ACHN (cell line): Measurements from ENCODE around the gene FNDC3B.

ENCODE experiments used
- DNase-seq: peaks from one replicate; pipeline ENCODE4 v3.0.0-alpha.2; 2015
- in situ Hi-C: cut with HindIII; loops from 2 replicates; pipeline ENCODE4 v1.10.0; 2017; ENCODE audit warnings: low sequenced_read_pairs, low pct_ligation_motif_present, low pct_unique_long_range_greater_than_20kb

Gene FNDC3B

GRCh38 chr3:172380632-172381031 is 341.3 kb downstream of the FNDC3B start:
- no peak for DNase-seq
- in situ Hi-C loops: no loop called here

DNA sequence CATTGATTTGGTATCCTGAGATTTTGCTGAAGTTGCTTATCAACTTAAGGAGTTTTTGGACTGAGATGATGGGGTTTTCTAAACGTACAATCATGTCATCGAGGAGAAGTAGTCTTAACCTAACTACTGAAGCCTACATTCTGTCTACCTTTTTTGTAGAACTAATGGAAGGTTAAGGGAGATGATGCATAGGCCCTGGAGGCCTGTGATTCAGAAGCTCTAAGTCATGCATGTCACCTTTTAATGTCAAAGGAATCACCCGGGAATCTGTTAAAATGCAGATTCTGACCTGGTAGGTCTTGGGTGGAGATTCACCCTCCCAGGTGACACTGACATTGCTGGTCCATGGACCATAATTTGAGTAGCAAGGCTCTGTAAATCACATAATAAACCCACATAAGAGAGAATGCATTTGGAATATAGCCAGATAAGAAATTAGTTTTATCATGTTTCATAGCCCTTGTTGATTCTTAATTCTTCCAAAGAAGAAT is 344.0 kb downstream of the FNDC3B start:
- no peak for DNase-seq

GRCh38 chr3:172384836-172385235 is 345.5 kb downstream of the FNDC3B start:
- no peak for DNase-seq
- in situ Hi-C loops: no loop called here

More for the DNA sequence above, 344.0 kb downstream of the FNDC3B start:
- in situ Hi-C loops: no loop called here

DNA sequence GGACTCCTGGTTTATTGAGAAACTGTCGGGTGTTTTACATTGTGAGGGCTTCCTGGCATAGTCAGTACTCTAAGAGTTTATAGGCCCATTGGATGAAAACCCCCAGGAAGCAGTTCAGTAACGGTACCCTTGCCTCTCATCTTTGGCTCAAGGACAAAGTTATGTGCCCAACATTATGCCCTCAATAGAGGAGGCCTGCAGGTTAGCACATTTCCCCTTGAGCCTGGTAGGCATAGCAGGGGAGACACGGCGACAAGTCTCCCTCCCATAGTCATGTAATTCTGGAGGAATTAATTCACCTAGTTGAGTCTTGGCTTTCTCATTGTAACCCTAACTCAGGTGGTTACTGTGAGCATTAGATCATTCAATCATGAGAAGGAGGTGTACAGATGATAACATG is 348.4 kb downstream of the FNDC3B start:
- in situ Hi-C loops: no loop called here
- no peak for DNase-seq

- in situ Hi-C loops: no loop called here
- no peak for DNase-seq
Measured at GRCh38 chr3:172388412-172389078, 349.2 kb downstream of the FNDC3B start.

GRCh38 chr3:172390792-172391191 is 351.4 kb downstream of the FNDC3B start:
- in situ Hi-C loops: no loop called here
- DNase-seq: no peak

GRCh38 chr3:172391592-172392302 is 352.4 kb downstream of the FNDC3B start:
- no peak for DNase-seq
- in situ Hi-C loops: no loop called here

GRCh38 chr3:172394692-172395091 is 355.3 kb downstream of the FNDC3B start:
- no peak for DNase-seq
- in situ Hi-C loops: no loop called here

GRCh38 chr3:172396400-172396799 is 357.0 kb downstream of the FNDC3B start:
- in situ Hi-C loops: no loop called here
- DNase-seq: no peak

GRCh38 chr3:172397716-172398405 is 358.5 kb downstream of the FNDC3B start:
- in situ Hi-C loops: no loop called here
- DNase-seq: no peak

DNA sequence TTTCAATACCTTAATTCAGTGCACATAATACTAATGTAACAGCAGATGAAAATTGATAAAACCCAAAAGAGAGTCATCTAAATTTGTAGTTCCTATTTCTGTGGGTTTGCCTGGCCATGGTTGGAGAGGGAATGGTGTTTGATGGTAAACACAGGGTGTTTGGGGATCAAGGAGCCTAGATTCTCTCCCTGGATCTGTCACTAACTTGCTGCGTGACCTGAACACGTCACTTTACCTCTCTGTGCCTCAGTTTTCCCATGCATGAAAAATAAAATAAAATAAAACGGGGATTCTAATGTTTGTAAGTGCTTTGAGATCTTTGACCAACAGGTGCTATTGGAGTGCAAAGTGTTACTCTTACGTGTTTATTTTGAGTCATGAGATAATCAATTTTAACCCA is 359.1 kb downstream of the FNDC3B start:
- no peak for DNase-seq

DNA sequence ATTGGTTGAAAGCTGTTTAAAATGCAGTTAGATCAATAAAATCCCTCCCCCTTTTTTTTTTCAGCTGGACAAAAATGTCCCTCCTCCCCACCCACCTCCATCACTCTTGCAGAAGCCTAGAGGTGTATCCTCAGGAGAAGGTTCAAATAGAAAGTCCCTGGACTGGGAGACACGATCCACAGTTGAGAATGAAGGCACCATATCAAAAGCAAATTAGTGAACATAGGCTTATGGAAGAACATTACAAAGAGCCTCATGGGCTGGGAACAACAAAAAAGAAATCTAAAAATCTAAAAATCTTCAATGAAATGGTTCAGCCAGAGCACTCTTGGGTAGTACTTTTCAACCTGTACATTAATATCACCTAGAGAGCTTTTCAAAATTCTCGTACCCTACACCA is 362.7 kb downstream of the FNDC3B start:
- no peak for DNase-seq
- in situ Hi-C loops: no loop called here

More for the DNA sequence above, 359.1 kb downstream of the FNDC3B start:
- in situ Hi-C loops: no loop called here

GRCh38 chr3:172402892-172403643 is 363.7 kb downstream of the FNDC3B start:
- DNase-seq: no peak
- in situ Hi-C loops: no loop called here

GRCh38 chr3:172404237-172404962 is 365.0 kb downstream of the FNDC3B start:
- in situ Hi-C loops: no loop called here
- DNase-seq: no peak

DNA sequence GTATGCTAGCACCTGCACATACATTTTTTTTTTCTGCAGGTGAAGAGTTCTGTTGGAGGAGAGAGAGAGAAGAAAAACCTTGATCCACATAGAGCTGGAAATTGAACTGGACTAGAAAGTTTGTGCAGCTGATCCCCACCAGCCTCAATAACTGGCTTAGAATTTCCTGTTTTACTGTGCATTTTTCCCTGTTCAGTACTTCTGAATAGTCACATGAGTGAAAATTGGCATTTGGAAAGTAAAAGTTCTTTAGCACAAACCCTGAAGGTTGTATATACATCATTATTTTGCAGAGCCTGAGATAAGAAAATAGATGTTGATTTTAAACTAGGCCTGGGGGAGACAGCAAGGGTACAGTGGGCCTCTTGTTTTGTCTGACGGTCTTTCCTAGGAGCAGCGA is 366.5 kb downstream of the FNDC3B start:
- in situ Hi-C loops: no loop called here
- no peak for DNase-seq

DNA sequence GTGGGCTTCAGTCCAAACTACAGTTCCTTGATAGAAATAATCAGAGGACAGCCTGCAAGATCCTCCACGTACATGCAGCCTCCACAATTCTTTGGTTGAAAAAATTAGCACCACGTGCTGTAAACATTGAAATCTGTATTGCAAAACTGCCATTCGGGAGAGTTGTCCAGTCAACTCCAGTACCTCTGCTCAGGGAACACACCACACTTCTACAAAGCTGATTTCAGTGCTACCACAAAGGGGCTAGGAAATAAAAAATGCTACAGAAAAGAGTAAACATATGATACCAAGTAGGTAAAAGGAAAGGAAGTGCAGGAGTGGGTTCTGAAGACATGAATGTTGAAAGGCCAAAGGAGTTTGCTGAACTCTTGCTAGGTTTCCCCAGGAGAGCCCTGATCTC is 368.5 kb downstream of the FNDC3B start:
- in situ Hi-C loops: no loop called here
- no peak for DNase-seq

- DNase-seq: no peak
Measured at GRCh38 chr3:172410702-172411477, 371.5 kb downstream of the FNDC3B start.

More at GRCh38 chr3:172410702-172411477, 371.5 kb downstream of the FNDC3B start:
- in situ Hi-C loops: no loop called here
